ENCODE measurements around the gene COL6A2. TPM values are rescaled to one million over a fixed set of nuclear protein-coding genes. Genes with fewer than 3 reads are reported as not detected.

COL6A2 gene
- total RNA-seq, 2 donors from 2014 or later: 10.8 to 11.3 TPM

- H3K9me3 Mint-ChIP-seq: no peaks in the 10 kb centered on the region
- no peak for DNase-seq
These were observed 52.7 kb downstream of the COL6A2 start for GRCh38 chr21:46150491-46151121.

DNA sequence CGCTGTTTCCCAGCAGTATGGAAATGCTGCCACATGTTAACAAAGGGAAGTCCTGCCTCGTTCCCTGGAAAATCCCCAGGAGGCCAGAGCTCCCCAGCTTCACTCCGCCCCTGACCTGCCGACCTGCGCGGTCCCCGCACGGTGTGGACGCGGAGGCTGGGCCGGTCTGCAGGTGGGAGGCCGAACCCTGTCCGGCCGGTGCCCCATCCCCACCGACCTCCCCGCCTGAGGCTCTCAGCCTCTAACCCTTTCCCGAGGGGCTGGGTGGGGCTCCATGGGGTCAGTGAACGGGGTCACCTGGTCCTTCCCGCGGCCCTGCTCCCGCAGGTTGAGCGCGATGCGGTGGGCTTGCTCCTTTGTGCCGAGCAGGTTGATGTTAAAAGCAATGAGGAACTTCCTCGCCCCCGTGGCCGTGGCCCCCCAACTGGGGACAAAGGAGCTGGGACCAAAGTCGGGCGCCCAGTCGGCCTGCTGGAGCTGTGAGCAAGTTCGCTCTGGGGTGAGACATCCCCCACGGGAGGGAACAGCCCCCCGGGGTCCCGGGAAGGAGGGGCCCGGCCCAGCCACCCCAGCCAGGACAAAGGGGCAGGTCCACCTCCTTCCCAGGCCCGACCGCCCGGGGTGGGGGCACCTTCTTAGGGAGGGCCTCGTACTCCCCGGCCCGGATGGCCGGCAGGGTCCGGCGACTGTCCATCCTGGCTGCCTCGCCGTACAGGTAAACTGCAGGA, 53.5 kb downstream of the COL6A2 start:
- H3K4me3 Mint-ChIP-seq: no peak overlapping the region
- no peak overlapping the region for H3K27ac Mint-ChIP-seq
- ATAC-seq (replicated peaks in 1 of 2): no peak
- H3K9me3 Mint-ChIP-seq: no peaks in the 10 kb centered on the region
- H3K36me3 Mint-ChIP-seq (ENCODE audit: insufficient read depth in 2 of 2): no peaks in the 10 kb centered on the region
- no peaks in the 10 kb centered on the region for H3K4me1 Mint-ChIP-seq (ENCODE audit: low read depth)
- H3K27me3 Mint-ChIP-seq (ENCODE audit: low read depth): no peaks in the 10 kb centered on the region
- DNase-seq: no peak

More at GRCh38 chr21:46150491-46151121, 52.7 kb downstream of the COL6A2 start:
- Mint-ChIP-seq H3K27me3 (ENCODE audit: low read depth) (no peaks in the 10 kb centered on the region), H3K36me3 (ENCODE audit: insufficient read depth in 2 of 2) (no peaks in the 10 kb centered on the region), H3K27ac (no peak overlapping the region), H3K4me3 (no peak overlapping the region), H3K4me1 (ENCODE audit: low read depth) (no peaks in the 10 kb centered on the region)
- ATAC-seq (replicated peaks in 1 of 2): no peak

GRCh38 chr21:46151989-46152926, 54.3 kb downstream of the COL6A2 start:
- Mint-ChIP-seq H3K4me1 (ENCODE audit: low read depth) (no peaks in the 10 kb centered on the region), H3K36me3 (ENCODE audit: insufficient read depth in 2 of 2) (no peaks in the 10 kb centered on the region), H3K27ac (no peak overlapping the region)

GRCh38 chr21:46152927-46153246, 55.0 kb downstream of the COL6A2 start:
- Mint-ChIP-seq H3K27me3 (ENCODE audit: low read depth) (no peaks in the 10 kb centered on the region), H3K36me3 (ENCODE audit: insufficient read depth in 2 of 2) (no peaks in the 10 kb centered on the region), H3K9me3 (no peaks in the 10 kb centered on the region), H3K27ac (no peak overlapping the region), H3K4me3 (no peak overlapping the region), H3K4me1 (ENCODE audit: low read depth) (no peaks in the 10 kb centered on the region)
- DNase-seq: no peak
- ATAC-seq (replicated peaks in 1 of 2): peak; percentile 30 to 39

More at GRCh38 chr21:46151989-46152926, 54.3 kb downstream of the COL6A2 start:
- Mint-ChIP-seq H3K9me3 (no peaks in the 10 kb centered on the region), H3K27me3 (ENCODE audit: low read depth) (no peaks in the 10 kb centered on the region), H3K4me3 (no peak overlapping the region)
- ATAC-seq (replicated peaks in 1 of 2): no peak
- DNase-seq: no peak

DNA sequence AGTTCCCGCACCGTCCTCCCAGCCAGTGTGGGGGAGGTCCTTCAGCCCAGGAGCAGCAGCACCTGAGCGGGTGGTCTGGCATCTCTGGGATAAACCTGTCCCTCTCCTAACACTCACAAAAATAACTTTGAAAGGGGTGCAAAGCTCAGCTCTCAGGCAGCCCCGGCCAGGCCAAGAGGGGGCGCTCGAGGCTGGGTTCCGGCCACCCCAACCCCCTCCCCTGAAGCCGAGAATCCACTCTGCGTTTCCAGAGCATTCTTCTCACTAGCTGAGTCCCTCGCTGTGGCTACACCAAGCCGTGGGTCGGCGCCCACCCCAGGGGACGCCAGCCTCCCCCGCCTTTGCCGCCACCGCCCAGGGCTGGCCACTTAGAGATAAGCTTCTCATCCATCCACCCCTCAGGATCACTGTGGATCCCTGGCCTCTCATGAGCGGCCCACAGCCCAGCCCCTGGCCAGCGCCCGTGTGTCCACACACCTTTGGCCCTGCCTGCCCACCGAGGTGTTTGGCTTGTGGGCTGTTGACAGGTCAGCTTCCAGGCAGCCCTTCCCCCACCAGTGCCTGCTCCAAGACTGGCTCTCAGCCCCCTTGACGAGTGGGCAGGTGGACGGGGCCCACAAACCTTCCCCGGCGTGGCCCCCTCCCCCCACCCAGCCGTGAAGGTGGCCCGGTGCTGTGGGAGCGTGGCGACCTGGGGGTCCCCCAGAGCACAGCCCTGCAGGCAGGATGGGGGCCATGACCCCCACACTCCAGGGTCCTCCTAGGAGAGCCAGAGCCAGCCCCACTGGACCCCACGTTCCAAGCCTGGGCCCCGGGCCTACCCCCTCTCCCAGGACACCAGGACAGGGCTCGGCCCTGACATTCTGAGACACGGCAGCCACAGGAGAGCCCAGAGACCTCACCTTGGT, 55.6 kb downstream of the COL6A2 start:
- H3K4me1 Mint-ChIP-seq (ENCODE audit: low read depth): no peaks in the 10 kb centered on the region
- no peak overlapping the region for H3K27ac Mint-ChIP-seq
- peak; percentile 80 to 83 for ATAC-seq (replicated peaks in 1 of 2)
- no peak overlapping the region for H3K4me3 Mint-ChIP-seq
- H3K9me3 Mint-ChIP-seq: no peaks in the 10 kb centered on the region
- H3K36me3 Mint-ChIP-seq (ENCODE audit: insufficient read depth in 2 of 2): no peaks in the 10 kb centered on the region
- H3K27me3 Mint-ChIP-seq (ENCODE audit: low read depth): no peaks in the 10 kb centered on the region
- DNase-seq: peak; percentile 69 to 73

DNA sequence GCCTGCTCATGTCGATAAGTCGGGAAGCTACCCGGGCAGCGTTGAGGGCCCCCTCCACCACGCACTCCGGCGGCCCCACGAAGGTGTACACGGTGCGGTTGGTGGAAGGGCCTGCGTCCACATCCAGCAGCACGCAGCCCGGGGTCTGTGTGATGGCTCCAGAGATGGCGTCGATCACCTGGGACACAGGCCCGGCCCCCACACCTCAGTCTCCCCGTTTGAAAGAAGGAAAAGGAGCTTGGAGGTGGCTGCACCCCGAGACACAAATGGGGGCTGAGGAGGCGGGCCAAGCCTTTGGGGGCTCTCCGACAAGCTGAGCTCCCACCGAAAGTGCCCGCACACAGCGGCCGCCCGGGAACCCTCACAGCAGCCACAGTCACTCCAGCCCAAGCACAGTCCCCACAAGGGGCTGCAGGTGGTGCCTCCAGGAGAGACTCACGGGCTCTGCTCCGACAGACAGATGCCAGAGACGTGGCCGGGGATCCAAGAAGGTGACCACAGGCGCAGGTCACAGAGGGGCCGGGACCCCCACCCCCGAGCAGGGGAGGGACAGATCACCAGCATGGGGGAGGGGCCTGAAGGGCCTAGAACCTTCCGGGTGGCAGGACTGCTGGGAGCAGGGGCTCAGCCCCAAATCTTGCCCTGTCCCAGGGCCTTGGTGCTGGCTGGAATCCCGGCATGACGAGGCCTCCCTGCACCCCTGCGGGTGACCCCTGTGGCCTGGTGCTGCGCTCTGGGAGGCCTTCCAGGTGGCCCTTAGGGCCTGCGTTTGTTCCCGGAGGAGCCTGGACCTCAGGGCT, 56.4 kb downstream of the COL6A2 start:
- Mint-ChIP-seq H3K4me1 (ENCODE audit: low read depth) (no peaks in the 10 kb centered on the region), H3K9me3 (no peaks in the 10 kb centered on the region), H3K27me3 (ENCODE audit: low read depth) (no peaks in the 10 kb centered on the region), H3K36me3 (ENCODE audit: insufficient read depth in 2 of 2) (no peaks in the 10 kb centered on the region), H3K4me3 (no peak overlapping the region), H3K27ac (no peak overlapping the region)
- DNase-seq (no peak), ATAC-seq (replicated peaks in 1 of 2) (no peak)

DNA sequence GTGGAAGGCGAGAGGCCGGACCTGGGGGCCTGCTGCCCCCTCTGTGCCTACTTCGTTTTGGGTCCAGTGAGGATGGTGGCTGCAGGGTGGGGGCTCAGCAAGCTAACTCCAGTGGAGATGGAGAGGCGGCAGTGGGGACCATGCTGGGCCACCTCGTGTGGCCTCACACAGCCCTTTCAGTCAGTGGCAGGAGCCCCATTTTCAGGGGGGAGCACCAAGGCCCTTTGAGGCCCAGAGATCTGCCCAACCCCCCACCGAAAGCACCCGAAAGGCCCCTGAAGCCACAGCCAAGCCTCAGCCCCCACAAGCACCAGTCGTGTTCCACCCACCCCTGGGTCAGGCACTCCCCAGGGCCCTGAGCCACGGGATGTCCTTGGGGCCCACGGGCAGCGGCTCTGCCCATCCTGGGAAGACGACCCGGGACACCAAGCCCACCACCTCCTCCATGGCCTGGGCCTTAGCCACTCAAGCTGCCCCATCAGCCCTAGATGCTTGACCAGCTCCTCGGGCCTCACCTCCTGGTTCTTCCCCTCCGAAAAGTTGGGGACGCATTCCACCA, 57.1 kb downstream of the COL6A2 start:
- DNase-seq (no peak), ATAC-seq (replicated peaks in 1 of 2) (no peak)
- no peaks in the 10 kb centered on the region for H3K9me3 Mint-ChIP-seq
- no peak overlapping the region for H3K27ac Mint-ChIP-seq
- H3K4me3 Mint-ChIP-seq: no peak overlapping the region
- H3K4me1 Mint-ChIP-seq (ENCODE audit: low read depth): no peaks in the 10 kb centered on the region
- no peaks in the 10 kb centered on the region for H3K27me3 Mint-ChIP-seq (ENCODE audit: low read depth)
- H3K36me3 Mint-ChIP-seq (ENCODE audit: insufficient read depth in 2 of 2): no peaks in the 10 kb centered on the region

DNA sequence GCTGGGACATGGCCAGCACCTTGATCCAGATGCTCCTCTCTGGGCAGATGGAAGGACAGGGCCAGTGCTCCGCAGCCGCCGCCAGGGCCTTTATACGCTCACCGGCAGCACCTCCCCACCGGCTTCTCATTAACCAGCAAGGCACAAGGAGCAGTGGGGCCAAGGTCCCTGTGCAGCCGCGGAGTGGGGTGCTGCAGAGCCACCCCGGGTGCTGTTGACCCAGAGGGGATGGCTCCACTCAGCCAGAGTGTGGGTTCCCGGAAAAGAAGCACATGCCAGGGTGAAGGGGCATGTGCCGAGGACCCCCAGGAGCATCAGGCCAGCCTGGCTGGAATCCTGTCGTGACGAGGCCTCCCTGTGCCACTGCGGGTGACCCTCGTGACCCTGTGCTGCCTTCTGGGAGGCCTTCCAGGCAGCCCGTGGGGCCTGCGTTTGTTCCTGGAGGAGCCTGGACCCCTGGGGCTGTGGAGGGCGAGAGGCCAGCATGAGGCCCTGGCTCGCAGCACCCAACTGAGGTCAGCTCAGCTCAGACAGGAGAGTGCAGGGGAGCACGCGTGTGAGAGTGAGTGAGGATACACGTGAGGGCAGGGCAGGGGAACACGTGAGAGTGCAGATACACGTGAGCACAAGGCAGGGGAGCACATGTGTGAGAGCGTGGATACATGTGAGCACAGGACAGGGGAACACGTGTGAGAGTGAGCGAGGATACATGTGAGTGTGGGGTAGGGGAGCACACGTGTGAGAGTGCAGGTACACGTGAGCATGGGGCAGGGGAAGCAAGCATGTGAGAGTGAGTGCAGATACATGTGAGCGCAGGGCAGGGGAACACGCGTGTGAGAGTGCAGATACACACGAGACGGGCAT, 57.8 kb downstream of the COL6A2 start, which contains the start of gene FTCD:
Gene FTCD, minus strand, starts transcription at position 66 of the 864 bp plus-strand sequence. Its CDS starts 56 bp downstream, at position 10.
- H3K27ac Mint-ChIP-seq: no peak within 1 kb of the TSS
- no peaks in the 10 kb centered on the region for H3K36me3 Mint-ChIP-seq (ENCODE audit: insufficient read depth in 2 of 2)
- H3K9me3 Mint-ChIP-seq: no peaks in the 10 kb centered on the region
- ATAC-seq (replicated peaks in 1 of 2) (no peak), DNase-seq (no peak)
- H3K4me1 Mint-ChIP-seq (ENCODE audit: low read depth): no peaks in the 10 kb centered on the region
- no peaks in the 10 kb centered on the region for H3K27me3 Mint-ChIP-seq (ENCODE audit: low read depth)
- no peak within 1 kb of the TSS for H3K4me3 Mint-ChIP-seq

DNA sequence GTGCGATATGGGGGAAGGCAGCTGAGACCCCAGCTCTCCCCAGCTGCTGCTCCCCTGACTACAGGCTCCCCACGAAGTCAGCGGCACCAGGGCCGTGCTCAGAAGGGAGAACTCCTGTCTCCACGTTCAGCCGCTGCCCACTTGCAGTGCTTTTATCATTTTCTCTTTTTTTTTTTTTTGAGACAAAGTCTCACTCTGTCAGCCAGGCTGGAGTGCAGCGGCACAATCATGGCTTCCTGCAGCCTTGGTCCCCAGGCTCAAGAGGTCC, 58.4 kb downstream of the COL6A2 start:
- no peak for ATAC-seq (replicated peaks in 1 of 2)

GRCh38 chr21:46156678-46157077, 58.8 kb downstream of the COL6A2 start:
- H3K4me1 Mint-ChIP-seq (ENCODE audit: low read depth): no peaks in the 10 kb centered on the region
- H3K9me3 Mint-ChIP-seq: no peaks in the 10 kb centered on the region
- no peaks in the 10 kb centered on the region for H3K27me3 Mint-ChIP-seq (ENCODE audit: low read depth)
- no peak for DNase-seq
- no peak overlapping the region for H3K4me3 Mint-ChIP-seq
- no peak overlapping the region for H3K27ac Mint-ChIP-seq
- ATAC-seq (replicated peaks in 1 of 2): no peak
- no peaks in the 10 kb centered on the region for H3K36me3 Mint-ChIP-seq (ENCODE audit: insufficient read depth in 2 of 2)

More for the DNA sequence above, 58.4 kb downstream of the COL6A2 start:
- no peak overlapping the region for H3K4me3 Mint-ChIP-seq
- no peaks in the 10 kb centered on the region for H3K9me3 Mint-ChIP-seq
- H3K36me3 Mint-ChIP-seq (ENCODE audit: insufficient read depth in 2 of 2): no peaks in the 10 kb centered on the region
- no peak overlapping the region for H3K27ac Mint-ChIP-seq
- H3K4me1 Mint-ChIP-seq (ENCODE audit: low read depth): no peaks in the 10 kb centered on the region
- H3K27me3 Mint-ChIP-seq (ENCODE audit: low read depth): no peaks in the 10 kb centered on the region
- DNase-seq: no peak

DNA sequence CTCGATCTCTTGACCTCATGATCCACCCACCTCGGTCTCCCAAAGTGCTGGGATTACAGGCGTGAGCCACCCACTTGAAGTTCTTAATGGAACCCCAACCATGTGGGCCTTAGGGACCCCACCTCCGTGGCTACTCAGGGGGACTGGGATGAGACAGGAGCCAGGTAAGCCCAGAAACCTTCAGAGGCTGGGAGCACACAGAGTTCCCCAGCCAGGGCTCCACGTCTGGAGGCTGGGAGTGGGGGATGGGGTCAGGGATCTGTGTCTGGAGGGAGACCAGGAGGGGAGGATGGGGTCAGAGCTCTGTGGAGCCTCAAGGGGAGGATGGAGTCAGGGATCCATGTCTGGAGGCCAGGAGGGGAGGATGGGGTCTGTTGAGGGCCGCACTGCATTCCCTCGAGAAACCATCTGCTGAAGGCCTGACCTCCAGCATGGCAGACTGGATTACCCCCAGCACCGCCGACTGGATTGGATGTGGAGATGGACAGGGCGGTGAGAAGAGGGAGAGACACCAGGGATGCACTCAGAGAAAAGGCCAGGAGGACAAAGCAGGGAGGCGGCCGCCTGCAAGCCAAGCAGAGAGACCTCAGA, 59.6 kb downstream of the COL6A2 start:
- Mint-ChIP-seq H3K27me3 (ENCODE audit: low read depth) (no peaks in the 10 kb centered on the region), H3K27ac (no peak overlapping the region), H3K9me3 (no peaks in the 10 kb centered on the region), H3K36me3 (ENCODE audit: insufficient read depth in 2 of 2) (no peaks in the 10 kb centered on the region), H3K4me1 (ENCODE audit: low read depth) (no peaks in the 10 kb centered on the region), H3K4me3 (no peak overlapping the region)
- no peak for DNase-seq
- no peak for ATAC-seq (replicated peaks in 1 of 2)
